Epithelial cell of alveolus of lung (primary cell): ENCODE measurements around the gene CLSTN3. TPM values are rescaled to one million over a fixed set of nuclear protein-coding genes. Genes with fewer than 3 reads are reported as not detected.

Source experiments
- total RNA-seq: library from RNA; depleted of rRNA; stranded (reverse); fragments of >200 nt; gene quantifications from 2 replicates; pipeline ENCODE4 v1.2.1, GENCODE V29; 2015

Gene CLSTN3
- total RNA-seq: 20.7 and 29.7 TPM in 2 replicates

DNA sequence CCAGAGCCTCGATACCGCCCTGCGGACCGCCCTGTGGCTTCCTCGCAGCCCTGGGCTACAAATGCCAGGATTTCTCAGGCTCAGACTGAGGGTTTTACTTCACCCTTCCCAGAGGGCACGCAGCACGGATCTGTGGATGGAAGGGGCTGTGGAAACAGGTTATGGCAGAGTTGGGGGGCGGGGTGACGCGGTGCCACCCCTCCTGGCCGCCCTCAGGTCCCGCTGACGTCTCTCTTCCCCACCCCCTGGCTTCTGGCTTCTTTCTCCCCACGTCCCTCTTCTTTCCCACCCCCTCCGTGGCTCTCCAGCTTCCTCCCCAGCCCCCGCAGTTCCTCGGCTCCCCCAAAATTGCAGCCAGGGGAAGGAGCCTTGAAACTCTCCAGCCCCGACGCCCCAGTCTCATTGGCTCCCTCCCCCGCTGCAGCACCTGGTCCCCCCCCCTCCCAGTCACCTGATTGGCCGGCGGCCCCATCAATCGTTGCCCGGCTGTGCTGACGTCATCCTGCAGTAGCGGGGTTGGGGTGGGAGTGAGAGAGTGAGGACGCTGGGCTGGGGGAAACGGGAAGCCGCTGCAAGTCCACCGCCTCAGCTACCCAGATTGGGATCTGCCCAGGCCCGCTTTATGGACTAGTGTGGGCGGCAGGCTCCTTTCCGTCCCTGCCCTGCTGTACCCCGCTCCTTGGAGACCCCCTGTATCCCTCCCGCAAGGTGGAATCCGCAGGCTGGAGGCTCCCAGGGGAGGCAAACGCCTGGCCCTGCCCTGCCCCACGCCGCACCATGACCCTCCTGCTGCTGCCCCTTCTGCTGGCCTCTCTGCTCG is at the start of gene CLSTN3:
Gene CLSTN3, plus strand, starts transcription at position 500 of the 820 bp plus-strand sequence. Its CDS starts 278 bp downstream, at position 778.

DNA sequence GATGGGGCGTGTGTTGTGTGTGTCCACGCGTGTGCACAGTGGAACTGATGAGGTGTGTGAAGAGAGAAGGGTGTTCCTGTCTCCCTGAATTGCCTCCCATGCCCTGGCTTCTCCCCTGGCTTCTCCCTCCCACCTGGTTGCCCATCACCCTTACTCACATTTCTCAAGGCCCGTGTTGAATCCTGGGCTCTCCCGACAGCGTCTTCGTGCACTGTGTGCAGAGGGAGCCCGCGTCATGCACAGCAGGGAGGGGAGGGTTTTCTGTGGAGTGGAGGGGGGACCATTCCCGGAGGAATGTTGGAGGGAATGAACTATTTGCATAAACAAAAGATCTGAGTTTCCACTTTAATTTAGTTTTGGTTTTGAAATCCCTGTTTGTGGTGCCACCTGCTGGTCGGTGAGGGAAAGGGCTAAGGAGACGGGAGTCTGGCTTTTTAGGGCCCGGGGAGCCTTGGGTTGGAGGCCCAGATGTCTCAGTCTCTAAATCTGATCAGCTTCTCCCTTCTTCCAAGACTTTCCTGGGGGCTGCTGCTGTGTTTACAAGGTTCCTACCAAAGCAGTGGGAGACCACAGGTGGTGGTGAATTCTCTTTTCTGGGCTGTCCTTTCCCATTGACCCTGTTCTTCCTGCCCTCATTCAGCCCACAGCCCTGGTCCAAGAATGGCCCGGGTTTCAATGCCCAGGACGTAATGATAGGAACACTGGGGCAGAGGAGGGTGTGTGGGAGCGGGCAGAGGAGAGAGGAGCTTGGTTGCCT is 37.8 kb upstream of the CLSTN3 start, which contains the start of gene C1R:
Gene C1R, minus strand, starts transcription at position 217 of the 757 bp plus-strand sequence. Its CDS starts 57 bp downstream, at position 160.

GRCh38 chr12:7108796-7109571 is 21.2 kb upstream of the CLSTN3 start, which contains the start of gene C1RL:
C1RL (minus strand) TSS chr12:7109214; CDS start chr12:7109180, 34 bp downstream.

DNA sequence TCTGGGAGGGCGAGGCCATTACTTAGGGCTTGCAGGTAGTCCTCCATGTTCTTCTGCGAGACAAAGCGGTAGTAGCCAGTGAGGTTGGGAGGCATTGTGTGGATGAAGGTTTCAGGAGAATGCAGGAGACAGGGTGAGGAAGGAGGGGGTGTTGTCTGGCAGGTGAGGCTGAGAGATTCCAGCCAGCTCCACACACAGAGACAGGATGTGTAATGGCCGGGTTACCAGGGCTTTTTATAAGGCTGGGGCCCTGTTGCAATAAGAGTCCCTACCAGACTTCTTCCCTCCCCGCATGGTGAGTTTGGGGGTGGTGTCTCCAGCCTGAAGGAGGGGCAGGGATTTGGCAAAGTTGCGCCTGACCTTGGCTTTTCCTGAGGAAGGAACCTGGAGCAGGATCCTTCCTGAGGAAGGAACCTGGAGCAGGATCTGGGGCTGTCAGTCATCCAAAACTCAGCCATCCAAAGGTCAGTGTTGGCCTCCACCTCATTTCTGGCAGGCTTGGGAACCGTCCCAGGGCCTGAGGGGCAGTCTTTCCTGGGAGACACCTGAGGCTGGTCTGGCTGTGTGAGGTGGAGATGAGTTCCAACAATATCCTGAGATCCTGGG is 1.4 kb upstream of the CLSTN3 start, which contains the start of gene RBP5:
Gene RBP5, minus strand, starts transcription at position 209 of the 606 bp plus-strand sequence. Its CDS starts 114 bp downstream, at position 95.

DNA sequence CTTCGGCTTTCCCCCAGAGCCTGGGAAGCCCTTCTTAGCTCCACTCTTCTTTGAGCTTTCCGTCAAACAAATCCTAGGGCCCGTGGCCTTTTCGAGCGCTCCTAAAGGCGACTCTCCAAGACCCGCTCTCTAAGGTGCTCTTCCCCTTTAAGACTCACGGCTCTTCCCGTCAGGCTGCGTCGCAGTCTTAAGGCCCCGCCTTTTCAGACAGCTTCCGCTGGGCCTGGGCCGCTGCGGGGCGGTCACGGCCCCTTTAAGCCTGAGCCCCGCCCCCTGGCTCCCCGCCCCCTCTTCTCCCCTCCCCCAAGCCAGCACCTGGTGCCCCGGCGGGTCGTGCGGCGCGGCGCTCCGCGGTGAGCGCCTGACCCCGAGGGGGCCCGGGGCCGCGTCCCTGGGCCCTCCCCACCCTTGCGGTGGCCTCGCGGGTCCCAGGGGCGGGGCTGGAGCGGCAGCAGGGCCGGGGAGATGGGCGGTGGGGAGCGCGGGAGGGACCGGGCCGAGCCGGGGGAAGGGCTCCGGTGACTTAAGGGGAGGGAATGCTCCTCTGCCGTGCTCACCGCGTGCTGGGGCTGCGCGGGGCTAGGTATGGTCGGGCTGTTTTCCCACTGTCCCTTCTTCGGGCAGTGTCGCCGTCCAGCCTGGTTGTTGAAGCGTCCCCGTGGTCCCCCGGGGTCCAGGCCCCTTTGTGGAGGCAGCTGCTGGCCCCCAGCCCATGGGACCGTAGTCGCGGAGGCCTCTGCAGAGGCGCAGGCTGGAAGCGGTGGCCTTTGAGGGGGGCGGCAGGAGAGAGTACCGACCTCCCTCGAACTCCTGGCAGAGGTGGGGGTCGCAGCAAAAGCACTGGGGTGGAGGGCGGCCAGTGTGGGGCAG is 59.5 kb downstream of the CLSTN3 start, which contains the start of gene PEX5:
Gene PEX5, plus strand, starts transcription at position 289 of the 870 bp plus-strand sequence. CDS start 692 bp downstream, outside the sequence.

Other genes starting within 250 kb of the CLSTN3 start
- gene LRRC23, start 225.5 kb upstream of the CLSTN3 start, total RNA-seq: 5.8 and 13.9 TPM in 2 replicates
- 26.1 and 45.2 TPM in 2 replicates for gene ENO2, start 215.8 kb upstream of the CLSTN3 start, total RNA-seq
- gene ATN1, start 202.4 kb upstream of the CLSTN3 start, total RNA-seq: 14.2 and 57.7 TPM in 2 replicates
- gene RNU7-1, start 186.6 kb upstream of the CLSTN3 start, total RNA-seq: not detected in 2 replicates
- gene C12orf57, start 186.3 kb upstream of the CLSTN3 start, total RNA-seq: 336 and 337 TPM in 2 replicates
- 1.0 and 4.2 TPM in 2 replicates for gene PTPN6, start 179.0 kb upstream of the CLSTN3 start, total RNA-seq
- 395 and 411 TPM in 2 replicates for gene PHB2, start 159.7 kb upstream of the CLSTN3 start, total RNA-seq
- 24.4 and 65.2 TPM in 2 replicates for gene EMG1, start 159.5 kb upstream of the CLSTN3 start, total RNA-seq
- 26.5 and 28.0 TPM in 2 replicates for gene LPCAT3, start 111.9 kb upstream of the CLSTN3 start, total RNA-seq
- 137 and 318 TPM in 2 replicates for gene C1S, start 69.7 kb upstream of the CLSTN3 start, total RNA-seq
- 250 and 966 TPM in 2 replicates for gene C1R, start 37.9 kb upstream of the CLSTN3 start, total RNA-seq
- 38.4 and 157 TPM in 2 replicates for gene C1RL, start 21.2 kb upstream of the CLSTN3 start, total RNA-seq
- not detected in 2 replicates for gene RBP5, start 1.5 kb upstream of the CLSTN3 start, total RNA-seq
- gene PEX5, start 59.3 kb downstream of the CLSTN3 start, total RNA-seq: 17.5 TPM in 2 replicates
- gene ACSM4, start 173.7 kb downstream of the CLSTN3 start, total RNA-seq: not detected in 2 replicates